Liver (tissue), 9 donors: Measurements from ENCODE around the gene DHRS2. TPM values are rescaled to one million over a fixed set of nuclear protein-coding genes. Genes with fewer than 3 reads are reported as not detected.

Source experiments
- DNase-seq: peaks from one replicate; pipeline ENCODE4 v3.0.0-alpha.2; 2017; ENCODE audit warnings: low spot score
- H3K27ac ChIP-seq, 2 donors: one replicate each; pipeline ENCODE4 v1.7.0; 2013; ENCODE audit warnings: inconsistent platforms in 2 of 2, low read length in 2 of 2, control low read depth in 1 of 2, low read depth in 1 of 2, mild to moderate bottlenecking in 1 of 2
- H3K27me3 ChIP-seq, 4 donors: one replicate each; pipeline versions ENCODE4 v1.6.1 to v1.7.0; 2013; ENCODE audit warnings: low read length in 3 of 4, inconsistent platforms in 1 of 4, mild to moderate bottlenecking in 1 of 4, moderate library complexity in 1 of 4; ENCODE audit not compliant: control insufficient read depth in 4 of 4, insufficient read depth in 4 of 4
- H3K36me3 ChIP-seq, 4 donors: one replicate each; pipeline versions ENCODE4 v1.6.1 to v1.7.0; 2013; ENCODE audit warnings: low read length in 3 of 4, mild to moderate bottlenecking in 3 of 4, low read depth in 1 of 4, moderate library complexity in 1 of 4; ENCODE audit not compliant: control insufficient read depth in 4 of 4, insufficient read depth in 3 of 4
- H3K4me1 ChIP-seq, 4 donors: one replicate each; pipeline versions ENCODE4 v1.6.1 to v1.7.0; 2013; ENCODE audit warnings: low read length in 3 of 4, mild to moderate bottlenecking in 3 of 4, moderate library complexity in 1 of 4; ENCODE audit not compliant: control insufficient read depth in 4 of 4, insufficient read depth in 4 of 4
- H3K4me3 ChIP-seq, 3 donors: one replicate each; pipeline versions ENCODE4 v1.6.1 to v1.7.0; 2013; ENCODE audit warnings: low read length in 3 of 3, control low read depth in 1 of 3, low read depth in 1 of 3, mild to moderate bottlenecking in 1 of 3
- H3K9ac ChIP-seq, 2 donors: one replicate each; pipeline ENCODE4 v1.7.0; 2013; ENCODE audit warnings: low read length in 2 of 2, mild to moderate bottlenecking in 2 of 2, moderate library complexity in 2 of 2, control low read depth in 1 of 2, low read depth in 1 of 2
- H3K9me3 ChIP-seq, 4 donors: one replicate each; pipeline versions ENCODE4 v1.6.1 to v1.7.0; 2013; ENCODE audit warnings: low read length in 3 of 4; ENCODE audit not compliant: control insufficient read depth in 4 of 4
- FOXA1 ChIP-seq: IDR thresholded peaks from 2 replicates; pipeline ENCODE4 v1.6.1; 2016; ENCODE audit warnings: antibody characterized with exemption
- FOXA2 ChIP-seq: IDR thresholded peaks from 2 replicates; pipeline ENCODE4 v1.6.1; 2016; ENCODE audit warnings: antibody characterized with exemption
- GABPA ChIP-seq, 2 donors: IDR thresholded peaks in 1 of 2; conservative IDR thresholded peaks in 1 of 2; 2 replicates each; pipeline ENCODE4 v1.6.1; 2016; ENCODE audit warnings: antibody characterized with exemption in 2 of 2, mild to moderate bottlenecking in 1 of 2, moderate library complexity in 1 of 2
- HNF4A ChIP-seq, 2 donors: conservative IDR thresholded peaks; 2 replicates each; pipeline ENCODE4 v1.6.1; 2016; ENCODE audit warnings: antibody characterized with exemption in 2 of 2, mild to moderate bottlenecking in 2 of 2
- JUND ChIP-seq, 2 donors: IDR thresholded peaks; 2 replicates each; pipeline ENCODE4 v1.6.1; 2016; ENCODE audit warnings: antibody characterized with exemption in 2 of 2
- NR2F2 ChIP-seq: IDR thresholded peaks from 2 replicates; pipeline ENCODE4 v1.6.1; 2016; ENCODE audit warnings: antibody characterized with exemption
- RXRA ChIP-seq, 2 donors: IDR thresholded peaks; 2 replicates each; pipeline ENCODE4 v1.6.1; 2017 to 2018; ENCODE audit warnings: antibody characterized with exemption in 2 of 2, mild to moderate bottlenecking in 1 of 2
- SP1 ChIP-seq: IDR thresholded peaks from 2 replicates; pipeline ENCODE4 v1.6.1; 2018; ENCODE audit warnings: antibody characterized with exemption, mild to moderate bottlenecking
- TAF1 ChIP-seq: conservative IDR thresholded peaks from 2 replicates; pipeline ENCODE4 v1.6.1; 2016; ENCODE audit warnings: antibody characterized with exemption, mild to moderate bottlenecking
- YY1 ChIP-seq: IDR thresholded peaks from 2 replicates; pipeline ENCODE4 v1.6.1; 2016; ENCODE audit warnings: antibody characterized with exemption, mild to moderate bottlenecking
- WGBS: extraction: QIAGEN DNeasy Blood & Tissue Kit; methylation state at CpG from one replicate; pipeline ENCODE4 v1.1.7; 2013; 5-methylcytosine and 5-hydroxymethylcytosine counted together
- polyA plus RNA-seq, 2 donors: library from polyadenylated mRNA; stranded (reverse) in 1 of 2; unstranded in 1 of 2; fragments of 200-250 nt in 1 of 2; fragments of >200 nt in 1 of 2; fragmentation: Nextera tagmentation in 1 of 2; extraction: Ambion mirVana in 1 of 2; gene quantifications; one replicate each; pipeline versions ENCODE4 v1.2.1 to v1.2.3, GENCODE V29; 2013 to 2015
- total RNA-seq, 2 donors: library from RNA; depleted of rRNA; stranded (reverse); fragments of >200 nt; gene quantifications; one replicate each; pipeline ENCODE4 v1.2.3, GENCODE V29; 2014
- TF ChIP-seq, protein P1 (sequence below): IDR thresholded peaks from 2 replicates; pipeline ENCODE4 v1.6.1; 2016; ENCODE audit warnings: antibody characterized with exemption
- TF ChIP-seq, protein P2 (sequence below): IDR thresholded peaks from 2 replicates; pipeline ENCODE4 v1.6.1; 2016; ENCODE audit warnings: antibody characterized with exemption, mild to moderate bottlenecking
- TF ChIP-seq, protein P3 (sequence below): IDR thresholded peaks from 2 replicates; pipeline ENCODE4 v1.6.1; 2016; ENCODE audit warnings: antibody characterized with exemption
- TF ChIP-seq, protein P4 (sequence below): fragments of 150-350 bp; IDR thresholded peaks from 2 replicates; pipeline ENCODE4 v1.5.1; 2017; ENCODE audit warnings: improper control_type of control experiment, low read depth, low read length; ENCODE audit not compliant: missing input control
- TF ChIP-seq, protein P5 (sequence below): IDR thresholded peaks from 2 replicates; pipeline ENCODE4 v1.6.1; 2016; ENCODE audit warnings: antibody characterized with exemption
- donor health status: healthy.
- donor health status: healthy.
- donor health status: healthy.
- donor health status: healthy.
- donor health status: healthy.

DHRS2 gene
- total and polyA plus RNA-seq, 4 donors = 0.33 to 1.0 (median 0.62) TPM

DNA sequence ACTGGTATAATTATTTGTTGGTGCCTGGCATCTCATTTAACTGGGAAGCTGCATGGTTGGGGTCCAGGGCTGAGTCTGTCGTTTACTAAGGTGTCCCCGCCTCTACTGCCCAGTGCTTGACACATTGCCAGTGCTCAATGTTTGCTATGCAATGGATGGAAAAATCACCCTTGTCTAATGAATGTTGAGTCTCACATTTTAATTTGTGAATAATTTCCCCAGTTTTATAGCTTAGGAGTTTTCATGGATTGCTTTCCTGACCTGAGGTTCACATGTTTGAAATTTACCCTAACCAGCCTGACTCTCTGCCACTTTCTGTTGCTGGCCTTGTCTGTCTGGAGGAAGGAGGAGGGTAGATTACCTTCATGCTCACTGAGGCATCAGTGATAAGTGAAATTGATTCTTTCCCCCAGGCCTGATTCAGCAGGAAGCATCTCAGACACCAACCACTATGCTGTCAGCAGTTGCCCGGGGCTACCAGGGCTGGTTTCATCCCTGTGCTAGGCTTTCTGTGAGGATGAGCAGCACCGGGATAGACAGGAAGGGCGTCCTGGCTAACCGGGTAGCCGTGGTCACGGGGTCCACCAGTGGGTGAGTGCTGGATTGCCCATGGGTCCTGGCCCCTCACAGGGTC is 2.4 kb downstream of the DHRS2 start:
- TF ChIP-seq GABPA (IDR thresholded peaks at IDR 0.05 in 1 of 2, conservative IDR thresholded peaks at IDR 0.05 in 1 of 2) (no peak), HNF4A (conservative IDR thresholded peaks at IDR 0.05) (no peak), NR2F2 (no peak), FOXA2 (no peak), JUND (IDR thresholded peaks at IDR 0.05) (no peak), SP1 (no peak), TAF1 (no peak), YY1 (no peak), FOXA1 (no peak), RXRA (IDR thresholded peaks at IDR 0.05) (no peak)
- TF ChIP-seq, protein P1, sequence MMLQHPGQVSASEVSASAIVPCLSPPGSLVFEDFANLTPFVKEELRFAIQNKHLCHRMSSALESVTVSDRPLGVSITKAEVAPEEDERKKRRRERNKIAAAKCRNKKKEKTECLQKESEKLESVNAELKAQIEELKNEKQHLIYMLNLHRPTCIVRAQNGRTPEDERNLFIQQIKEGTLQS = no peak
- TF ChIP-seq, protein P2, sequence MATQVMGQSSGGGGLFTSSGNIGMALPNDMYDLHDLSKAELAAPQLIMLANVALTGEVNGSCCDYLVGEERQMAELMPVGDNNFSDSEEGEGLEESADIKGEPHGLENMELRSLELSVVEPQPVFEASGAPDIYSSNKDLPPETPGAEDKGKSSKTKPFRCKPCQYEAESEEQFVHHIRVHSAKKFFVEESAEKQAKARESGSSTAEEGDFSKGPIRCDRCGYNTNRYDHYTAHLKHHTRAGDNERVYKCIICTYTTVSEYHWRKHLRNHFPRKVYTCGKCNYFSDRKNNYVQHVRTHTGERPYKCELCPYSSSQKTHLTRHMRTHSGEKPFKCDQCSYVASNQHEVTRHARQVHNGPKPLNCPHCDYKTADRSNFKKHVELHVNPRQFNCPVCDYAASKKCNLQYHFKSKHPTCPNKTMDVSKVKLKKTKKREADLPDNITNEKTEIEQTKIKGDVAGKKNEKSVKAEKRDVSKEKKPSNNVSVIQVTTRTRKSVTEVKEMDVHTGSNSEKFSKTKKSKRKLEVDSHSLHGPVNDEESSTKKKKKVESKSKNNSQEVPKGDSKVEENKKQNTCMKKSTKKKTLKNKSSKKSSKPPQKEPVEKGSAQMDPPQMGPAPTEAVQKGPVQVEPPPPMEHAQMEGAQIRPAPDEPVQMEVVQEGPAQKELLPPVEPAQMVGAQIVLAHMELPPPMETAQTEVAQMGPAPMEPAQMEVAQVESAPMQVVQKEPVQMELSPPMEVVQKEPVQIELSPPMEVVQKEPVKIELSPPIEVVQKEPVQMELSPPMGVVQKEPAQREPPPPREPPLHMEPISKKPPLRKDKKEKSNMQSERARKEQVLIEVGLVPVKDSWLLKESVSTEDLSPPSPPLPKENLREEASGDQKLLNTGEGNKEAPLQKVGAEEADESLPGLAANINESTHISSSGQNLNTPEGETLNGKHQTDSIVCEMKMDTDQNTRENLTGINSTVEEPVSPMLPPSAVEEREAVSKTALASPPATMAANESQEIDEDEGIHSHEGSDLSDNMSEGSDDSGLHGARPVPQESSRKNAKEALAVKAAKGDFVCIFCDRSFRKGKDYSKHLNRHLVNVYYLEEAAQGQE = no peak
- TF ChIP-seq, protein P3, sequence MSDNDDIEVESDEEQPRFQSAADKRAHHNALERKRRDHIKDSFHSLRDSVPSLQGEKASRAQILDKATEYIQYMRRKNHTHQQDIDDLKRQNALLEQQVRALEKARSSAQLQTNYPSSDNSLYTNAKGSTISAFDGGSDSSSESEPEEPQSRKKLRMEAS = no peak
- TF ChIP-seq, protein P4, sequence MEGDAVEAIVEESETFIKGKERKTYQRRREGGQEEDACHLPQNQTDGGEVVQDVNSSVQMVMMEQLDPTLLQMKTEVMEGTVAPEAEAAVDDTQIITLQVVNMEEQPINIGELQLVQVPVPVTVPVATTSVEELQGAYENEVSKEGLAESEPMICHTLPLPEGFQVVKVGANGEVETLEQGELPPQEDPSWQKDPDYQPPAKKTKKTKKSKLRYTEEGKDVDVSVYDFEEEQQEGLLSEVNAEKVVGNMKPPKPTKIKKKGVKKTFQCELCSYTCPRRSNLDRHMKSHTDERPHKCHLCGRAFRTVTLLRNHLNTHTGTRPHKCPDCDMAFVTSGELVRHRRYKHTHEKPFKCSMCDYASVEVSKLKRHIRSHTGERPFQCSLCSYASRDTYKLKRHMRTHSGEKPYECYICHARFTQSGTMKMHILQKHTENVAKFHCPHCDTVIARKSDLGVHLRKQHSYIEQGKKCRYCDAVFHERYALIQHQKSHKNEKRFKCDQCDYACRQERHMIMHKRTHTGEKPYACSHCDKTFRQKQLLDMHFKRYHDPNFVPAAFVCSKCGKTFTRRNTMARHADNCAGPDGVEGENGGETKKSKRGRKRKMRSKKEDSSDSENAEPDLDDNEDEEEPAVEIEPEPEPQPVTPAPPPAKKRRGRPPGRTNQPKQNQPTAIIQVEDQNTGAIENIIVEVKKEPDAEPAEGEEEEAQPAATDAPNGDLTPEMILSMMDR = no peak
- TF ChIP-seq, protein P5, sequence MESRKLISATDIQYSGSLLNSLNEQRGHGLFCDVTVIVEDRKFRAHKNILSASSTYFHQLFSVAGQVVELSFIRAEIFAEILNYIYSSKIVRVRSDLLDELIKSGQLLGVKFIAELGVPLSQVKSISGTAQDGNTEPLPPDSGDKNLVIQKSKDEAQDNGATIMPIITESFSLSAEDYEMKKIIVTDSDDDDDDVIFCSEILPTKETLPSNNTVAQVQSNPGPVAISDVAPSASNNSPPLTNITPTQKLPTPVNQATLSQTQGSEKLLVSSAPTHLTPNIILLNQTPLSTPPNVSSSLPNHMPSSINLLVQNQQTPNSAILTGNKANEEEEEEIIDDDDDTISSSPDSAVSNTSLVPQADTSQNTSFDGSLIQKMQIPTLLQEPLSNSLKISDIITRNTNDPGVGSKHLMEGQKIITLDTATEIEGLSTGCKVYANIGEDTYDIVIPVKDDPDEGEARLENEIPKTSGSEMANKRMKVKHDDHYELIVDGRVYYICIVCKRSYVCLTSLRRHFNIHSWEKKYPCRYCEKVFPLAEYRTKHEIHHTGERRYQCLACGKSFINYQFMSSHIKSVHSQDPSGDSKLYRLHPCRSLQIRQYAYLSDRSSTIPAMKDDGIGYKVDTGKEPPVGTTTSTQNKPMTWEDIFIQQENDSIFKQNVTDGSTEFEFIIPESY = no peak
- DNase-seq = no peak
- Histone ChIP-seq H3K9ac (no peak overlapping the region), H3K4me1 (no peaks in the 10 kb centered on the region), H3K27ac (no peak overlapping the region), H3K4me3 (no peak overlapping the region), H3K36me3 (no peaks in the 10 kb centered on the region), H3K27me3 (no peaks in the 10 kb centered on the region), H3K9me3 (no peaks in the 10 kb centered on the region)
- WGBS = 90% methylated on average over 8 of the region's 8 CpGs
